ENCODE measurements around the gene HTN1.
"Not testable (repeated sequence)": the region's sequence is repeated elsewhere in the genome, so short reads cannot be mapped to it uniquely, and the experiment has no call there.

HTN1 gene

DNA sequence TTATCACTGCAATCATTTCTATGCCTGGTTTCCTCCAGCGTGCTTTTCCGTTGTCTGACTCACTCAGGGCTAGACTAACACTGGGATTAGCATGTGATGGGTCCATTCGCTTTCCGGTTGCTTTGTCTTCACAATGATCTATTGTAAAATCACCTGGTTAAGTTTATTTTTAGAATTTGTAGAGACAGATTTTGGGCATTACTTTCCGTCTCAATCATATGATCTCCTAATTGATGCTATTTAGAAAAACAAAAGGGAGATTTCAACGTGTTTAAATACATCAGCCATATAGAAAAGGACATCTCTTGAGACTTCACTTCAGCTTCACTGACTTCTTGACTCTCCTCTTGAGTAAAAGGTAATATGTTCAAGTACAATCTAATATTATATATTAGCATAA lies at the start of gene HTN1:
HTN1 (plus strand) TSS at position 301 of the 400 bp plus-strand sequence. CDS start 2,639 bp downstream, outside the sequence.
- H3K4me3 ChIP-seq (ENCODE audit: low read depth, low read length); in situ Hi-C loops (cut with HindIII; ENCODE audit: low sequenced_read_pairs); DNase-seq (ENCODE audit: low read depth, low spot score): not testable (repeated sequence)

DNA sequence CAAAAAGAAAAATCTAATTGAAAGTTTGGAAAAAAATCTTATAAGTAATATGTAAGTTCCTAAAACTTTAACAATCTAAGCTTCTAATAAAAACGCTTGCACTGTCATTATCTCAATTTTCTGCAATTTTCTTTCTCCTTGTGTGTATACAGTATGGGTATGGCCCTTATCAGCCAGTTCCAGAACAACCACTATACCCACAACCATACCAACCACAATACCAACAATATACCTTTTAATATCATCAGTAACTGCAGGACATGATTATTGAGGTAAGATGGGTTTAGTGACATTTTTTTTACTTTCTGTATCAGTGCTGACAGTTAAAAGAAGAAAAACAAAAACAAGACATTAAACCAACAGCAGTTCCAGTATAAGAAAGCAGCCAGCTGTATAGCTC lies 49.5 kb upstream of the HTN1 start:
- TF ChIP-seq, protein P1, sequence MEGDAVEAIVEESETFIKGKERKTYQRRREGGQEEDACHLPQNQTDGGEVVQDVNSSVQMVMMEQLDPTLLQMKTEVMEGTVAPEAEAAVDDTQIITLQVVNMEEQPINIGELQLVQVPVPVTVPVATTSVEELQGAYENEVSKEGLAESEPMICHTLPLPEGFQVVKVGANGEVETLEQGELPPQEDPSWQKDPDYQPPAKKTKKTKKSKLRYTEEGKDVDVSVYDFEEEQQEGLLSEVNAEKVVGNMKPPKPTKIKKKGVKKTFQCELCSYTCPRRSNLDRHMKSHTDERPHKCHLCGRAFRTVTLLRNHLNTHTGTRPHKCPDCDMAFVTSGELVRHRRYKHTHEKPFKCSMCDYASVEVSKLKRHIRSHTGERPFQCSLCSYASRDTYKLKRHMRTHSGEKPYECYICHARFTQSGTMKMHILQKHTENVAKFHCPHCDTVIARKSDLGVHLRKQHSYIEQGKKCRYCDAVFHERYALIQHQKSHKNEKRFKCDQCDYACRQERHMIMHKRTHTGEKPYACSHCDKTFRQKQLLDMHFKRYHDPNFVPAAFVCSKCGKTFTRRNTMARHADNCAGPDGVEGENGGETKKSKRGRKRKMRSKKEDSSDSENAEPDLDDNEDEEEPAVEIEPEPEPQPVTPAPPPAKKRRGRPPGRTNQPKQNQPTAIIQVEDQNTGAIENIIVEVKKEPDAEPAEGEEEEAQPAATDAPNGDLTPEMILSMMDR (IDR thresholded peaks at IDR 0.05; ENCODE audit: low read depth, low read length), result no peak
- H3K4me3 ChIP-seq (ENCODE audit: low read depth, low read length), result no peak overlapping the region
- no peak for DNase-seq (ENCODE audit: low read depth, low spot score)
- in situ Hi-C loops (cut with HindIII; ENCODE audit: low sequenced_read_pairs), result no loop called here

DNA sequence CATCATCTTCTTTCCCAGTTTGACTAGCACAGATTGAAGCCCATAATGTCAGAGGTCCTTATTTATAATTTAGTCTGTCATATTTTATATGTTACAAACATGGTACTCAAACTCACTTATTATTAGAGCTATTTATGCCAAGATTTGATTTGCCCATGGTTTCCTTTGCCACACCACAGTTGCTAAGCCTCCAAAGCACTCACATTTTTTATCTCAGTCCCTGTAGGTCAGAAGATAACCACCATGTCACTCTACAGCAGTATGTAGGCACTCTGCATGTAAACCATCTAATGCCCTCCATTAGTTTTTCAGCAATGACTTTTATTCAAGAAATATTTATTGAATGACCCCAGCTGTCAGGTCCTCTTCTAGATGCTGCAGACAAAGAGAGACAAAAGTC lies 47.7 kb upstream of the HTN1 start:
- TF ChIP-seq, protein P1 (IDR thresholded peaks at IDR 0.05; ENCODE audit: low read depth, low read length), result no peak
- no peak for DNase-seq (ENCODE audit: low read depth, low spot score)
- in situ Hi-C loops (cut with HindIII; ENCODE audit: low sequenced_read_pairs), result no loop called here
- no peak overlapping the region for H3K4me3 ChIP-seq (ENCODE audit: low read depth, low read length)

DNA sequence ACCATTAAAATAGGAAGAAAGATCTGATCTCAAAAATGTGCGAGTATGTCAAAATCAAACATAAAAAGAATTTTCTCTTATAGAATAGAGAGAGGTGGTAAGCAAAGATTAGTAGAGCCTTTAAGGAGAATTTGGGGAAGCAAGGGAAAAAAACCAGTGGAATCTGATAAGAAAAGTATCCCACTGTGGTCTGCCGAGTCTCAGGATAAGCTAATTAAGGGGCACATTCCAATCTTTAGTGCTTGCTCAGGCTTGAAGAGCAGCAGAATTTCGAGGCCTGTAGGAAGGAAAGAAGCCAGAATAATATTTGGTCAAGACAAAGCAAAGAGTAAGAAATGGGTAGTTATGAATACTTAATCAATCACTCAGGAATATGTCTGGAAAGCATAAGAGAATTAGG lies 41.5 kb upstream of the HTN1 start:
- DNase-seq (ENCODE audit: low read depth, low spot score), result no peak
- TF ChIP-seq, protein P1 (IDR thresholded peaks at IDR 0.05; ENCODE audit: low read depth, low read length), result no peak
- no peak overlapping the region for H3K4me3 ChIP-seq (ENCODE audit: low read depth, low read length)
- in situ Hi-C loops (cut with HindIII; ENCODE audit: low sequenced_read_pairs), result no loop called here

DNA sequence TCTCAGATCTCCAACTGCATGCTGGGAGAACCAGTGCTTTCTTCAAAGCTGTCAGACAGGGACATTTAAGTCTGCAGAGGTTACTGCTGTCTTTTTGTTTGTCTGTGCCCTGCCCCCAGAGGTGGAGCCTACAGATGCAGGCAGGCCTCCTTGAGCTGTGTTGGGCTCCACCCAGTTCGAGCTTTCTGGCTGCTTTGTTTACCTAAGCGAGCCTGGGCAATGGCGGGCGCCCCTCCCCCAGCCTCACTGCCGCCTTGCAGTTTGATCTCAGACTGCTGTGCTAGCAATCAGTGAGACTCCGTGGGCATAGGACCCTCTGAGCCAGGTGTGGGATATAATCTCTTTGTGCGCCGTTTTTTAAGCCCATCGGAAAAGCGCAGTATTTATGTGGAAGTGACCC lies 31.2 kb upstream of the HTN1 start:
- DNase-seq (ENCODE audit: low read depth, low spot score); in situ Hi-C loops (cut with HindIII; ENCODE audit: low sequenced_read_pairs); H3K4me3 ChIP-seq (ENCODE audit: low read depth, low read length): not testable (repeated sequence)

DNA sequence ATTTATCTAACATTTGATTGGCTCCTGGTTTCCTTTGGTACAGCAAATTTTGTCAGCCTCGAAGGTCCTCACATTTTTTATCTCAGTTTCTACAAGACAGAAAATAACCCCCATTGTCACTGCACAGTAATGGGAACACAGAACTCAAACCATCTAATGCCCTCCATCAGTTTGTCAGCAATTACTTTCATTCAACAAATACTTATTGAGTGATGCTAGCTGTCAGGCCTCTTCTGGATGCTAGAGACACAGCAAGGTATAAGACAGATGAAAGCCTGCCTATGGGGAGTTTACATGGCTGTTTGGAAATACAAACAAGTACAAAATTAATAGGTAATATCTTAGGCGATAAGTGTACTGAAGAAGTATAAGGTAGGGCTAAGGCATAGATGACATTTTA lies 27.0 kb upstream of the HTN1 start:
- in situ Hi-C loops (cut with HindIII; ENCODE audit: low sequenced_read_pairs), result no loop called here
- no peak overlapping the region for H3K4me3 ChIP-seq (ENCODE audit: low read depth, low read length)
- DNase-seq (ENCODE audit: low read depth, low spot score), result no peak
- TF ChIP-seq, protein P1 (IDR thresholded peaks at IDR 0.05; ENCODE audit: low read depth, low read length), result no peak

DNA sequence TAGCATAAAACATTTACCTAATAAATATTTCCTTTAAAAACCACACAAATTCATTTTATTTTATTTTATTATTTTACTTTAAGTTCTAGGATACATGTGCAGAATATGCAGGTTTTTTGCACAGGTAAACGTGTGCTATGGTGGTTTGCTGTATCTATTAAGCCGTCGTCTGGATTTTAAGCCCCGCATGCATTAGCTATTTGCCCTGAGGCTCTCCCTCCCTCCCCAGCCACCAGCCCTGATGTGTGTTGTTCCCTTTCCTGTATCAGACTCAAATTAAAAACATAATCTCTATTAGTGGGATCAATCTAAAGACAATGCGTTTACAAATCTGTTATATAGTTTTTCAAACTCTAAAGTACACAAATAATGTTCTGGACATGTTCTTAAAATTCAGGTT lies 23.2 kb upstream of the HTN1 start:
- TF ChIP-seq, protein P1 (IDR thresholded peaks at IDR 0.05; ENCODE audit: low read depth, low read length), result no peak
- DNase-seq (ENCODE audit: low read depth, low spot score), result no peak
- in situ Hi-C loops (cut with HindIII; ENCODE audit: low sequenced_read_pairs), result no loop called here
- no peak overlapping the region for H3K4me3 ChIP-seq (ENCODE audit: low read depth, low read length)

DNA sequence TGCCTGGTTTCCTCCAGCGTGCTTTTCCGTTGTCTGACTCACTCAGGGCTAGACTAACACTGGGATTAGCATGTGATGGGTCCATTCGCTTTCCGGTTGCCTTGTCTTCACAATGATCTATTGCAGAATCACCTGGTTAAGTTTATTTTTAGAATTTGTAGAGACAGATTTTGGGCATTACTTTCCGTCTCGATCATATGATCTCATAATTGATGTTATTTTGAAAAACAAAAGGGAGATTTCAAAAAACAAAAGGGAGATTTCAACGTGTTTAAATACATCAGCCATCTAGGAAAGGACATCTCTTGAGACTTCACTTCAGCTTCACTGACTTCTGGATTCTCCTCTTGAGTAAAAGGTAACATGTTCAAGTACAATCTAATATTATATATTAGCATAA lies 22.1 kb upstream of the HTN1 start, which contains the start of gene HTN3:
HTN3 (plus strand) TSS at position 301 of the 400 bp plus-strand sequence. CDS start 2,282 bp downstream, outside the sequence.
- H3K4me3 ChIP-seq (ENCODE audit: low read depth, low read length); DNase-seq (ENCODE audit: low read depth, low spot score); in situ Hi-C loops (cut with HindIII; ENCODE audit: low sequenced_read_pairs): not testable (repeated sequence)

DNA sequence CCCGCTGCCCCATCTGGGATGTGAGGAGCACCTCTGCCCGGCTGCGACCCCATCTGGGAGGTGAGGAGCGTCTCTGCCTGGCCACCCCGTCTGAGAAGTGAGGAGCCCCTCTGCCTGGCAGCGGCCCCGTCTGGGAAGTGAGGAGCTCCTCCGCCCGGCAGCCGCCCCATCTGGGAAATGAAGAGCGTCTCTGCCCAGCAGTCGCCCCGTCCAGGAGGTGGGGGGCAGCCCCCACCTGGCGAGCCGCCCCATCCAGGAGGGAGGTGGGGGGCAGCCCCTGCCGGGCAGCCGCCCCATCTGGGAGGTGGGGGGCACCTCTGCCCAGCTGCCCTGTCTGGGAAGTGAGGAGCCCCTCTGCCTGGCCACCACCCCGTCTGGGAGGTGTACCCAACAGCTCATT lies 12.7 kb upstream of the HTN1 start:
- in situ Hi-C loops (cut with HindIII; ENCODE audit: low sequenced_read_pairs); H3K4me3 ChIP-seq (ENCODE audit: low read depth, low read length); DNase-seq (ENCODE audit: low read depth, low spot score): not testable (repeated sequence)

DNA sequence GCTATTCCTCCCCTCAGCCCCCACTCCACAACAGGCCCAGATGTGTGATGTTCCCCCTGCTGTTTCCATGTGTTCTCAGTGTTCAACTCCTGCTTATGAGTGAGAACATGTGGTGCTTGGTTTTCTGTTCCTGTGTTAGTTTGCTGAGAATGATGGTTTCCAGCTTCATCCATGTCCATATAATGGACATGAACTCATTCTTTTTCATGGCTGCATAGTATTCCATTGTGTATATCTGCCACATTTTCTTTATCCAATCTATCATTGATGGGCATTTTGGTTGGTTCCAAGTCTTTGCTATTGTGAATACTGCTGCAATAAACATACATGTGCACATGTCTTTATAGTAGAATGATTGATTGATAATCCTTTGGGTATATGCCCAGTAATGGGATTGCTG lies 10.3 kb upstream of the HTN1 start:
- H3K4me3 ChIP-seq (ENCODE audit: low read depth, low read length); in situ Hi-C loops (cut with HindIII; ENCODE audit: low sequenced_read_pairs); DNase-seq (ENCODE audit: low read depth, low spot score): not testable (repeated sequence)
